HG02642 (cell line): ENCODE results near the gene ASPHD2.

Experiments
- ATAC-seq: cut with Tn5 transposase; IDR thresholded peaks from one replicate; pipeline ENCODE4 v1.9.1; 2021; ENCODE audit warnings: mild to moderate bottlenecking; ENCODE audit not compliant: unreplicated experiment, poor library complexity

ASPHD2 gene

DNA sequence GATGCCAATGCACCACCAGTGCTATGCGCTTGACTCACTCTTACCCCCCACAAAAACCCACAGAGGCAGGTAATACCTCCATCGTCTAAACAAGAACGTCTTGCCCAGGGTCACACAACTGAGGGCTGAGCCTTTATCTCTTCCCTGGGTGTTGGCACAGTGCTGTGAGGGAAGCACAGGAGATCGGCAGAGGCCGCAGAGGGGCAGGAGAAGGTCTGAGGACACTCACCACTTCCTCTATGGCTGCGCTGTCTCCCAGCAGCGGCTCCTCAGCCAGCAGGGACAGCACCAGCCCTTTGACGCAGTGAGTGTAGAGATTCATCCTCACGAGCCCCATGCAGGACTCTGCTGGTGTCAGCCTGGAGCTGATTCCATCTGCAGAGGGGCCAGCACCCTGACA, 34.6 kb downstream of the ASPHD2 start:
- no peak for ATAC-seq

DNA sequence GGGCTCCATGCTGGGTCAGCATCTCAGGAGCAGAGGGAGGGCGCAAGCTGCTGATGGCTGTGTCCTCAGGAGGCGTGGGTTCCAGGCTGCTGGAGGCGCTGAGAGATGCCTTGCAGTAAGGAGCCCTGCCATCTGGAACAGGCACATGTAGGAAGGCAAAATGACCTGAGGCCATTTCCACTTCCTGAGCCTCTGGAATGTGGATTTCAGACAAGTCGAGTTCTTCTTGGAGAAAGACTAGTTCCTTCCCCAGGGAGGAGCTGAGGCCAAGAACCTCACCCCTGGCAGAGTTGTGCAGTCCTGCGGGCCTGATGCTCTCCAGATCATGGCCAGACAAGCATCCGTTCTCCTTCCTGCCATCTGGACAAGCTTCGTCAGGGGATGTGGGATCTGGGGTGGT, 35.3 kb downstream of the ASPHD2 start:
- ATAC-seq: no peak

DNA sequence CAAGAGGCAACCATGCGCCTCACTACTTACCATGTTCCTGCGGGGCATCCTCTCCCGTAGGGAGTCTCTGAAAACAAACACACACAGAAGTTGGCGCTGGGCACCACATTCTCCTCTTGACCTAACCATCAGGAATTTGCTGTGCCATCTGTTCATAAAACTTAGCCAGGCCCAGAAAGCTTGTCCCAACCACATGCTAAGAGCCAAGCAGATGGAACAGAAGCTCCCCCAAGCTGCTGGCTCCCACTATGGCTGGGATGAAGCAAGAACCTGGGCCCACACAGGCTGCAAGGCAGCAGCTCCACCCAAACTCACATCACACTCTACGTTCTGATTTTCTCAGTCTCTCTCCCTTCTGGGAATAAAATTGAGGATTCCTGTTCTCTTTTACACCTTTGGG, 37.1 kb downstream of the ASPHD2 start:
- no peak for ATAC-seq

GRCh38 chr22:26470807-26471206, 41.7 kb downstream of the ASPHD2 start:
- no peak for ATAC-seq

- no peak for ATAC-seq
Observed at GRCh38 chr22:26471522-26471921, 42.5 kb downstream of the ASPHD2 start.

- ATAC-seq: no peak
Observed at GRCh38 chr22:26474682-26475081, 45.6 kb downstream of the ASPHD2 start.

- no peak for ATAC-seq
Observed at GRCh38 chr22:26476705-26477340, 47.8 kb downstream of the ASPHD2 start.

GRCh38 chr22:26477341-26477731, 48.3 kb downstream of the ASPHD2 start:
- ATAC-seq: no peak

- no peak for ATAC-seq
Observed at GRCh38 chr22:26479043-26479791, 50.2 kb downstream of the ASPHD2 start.

DNA sequence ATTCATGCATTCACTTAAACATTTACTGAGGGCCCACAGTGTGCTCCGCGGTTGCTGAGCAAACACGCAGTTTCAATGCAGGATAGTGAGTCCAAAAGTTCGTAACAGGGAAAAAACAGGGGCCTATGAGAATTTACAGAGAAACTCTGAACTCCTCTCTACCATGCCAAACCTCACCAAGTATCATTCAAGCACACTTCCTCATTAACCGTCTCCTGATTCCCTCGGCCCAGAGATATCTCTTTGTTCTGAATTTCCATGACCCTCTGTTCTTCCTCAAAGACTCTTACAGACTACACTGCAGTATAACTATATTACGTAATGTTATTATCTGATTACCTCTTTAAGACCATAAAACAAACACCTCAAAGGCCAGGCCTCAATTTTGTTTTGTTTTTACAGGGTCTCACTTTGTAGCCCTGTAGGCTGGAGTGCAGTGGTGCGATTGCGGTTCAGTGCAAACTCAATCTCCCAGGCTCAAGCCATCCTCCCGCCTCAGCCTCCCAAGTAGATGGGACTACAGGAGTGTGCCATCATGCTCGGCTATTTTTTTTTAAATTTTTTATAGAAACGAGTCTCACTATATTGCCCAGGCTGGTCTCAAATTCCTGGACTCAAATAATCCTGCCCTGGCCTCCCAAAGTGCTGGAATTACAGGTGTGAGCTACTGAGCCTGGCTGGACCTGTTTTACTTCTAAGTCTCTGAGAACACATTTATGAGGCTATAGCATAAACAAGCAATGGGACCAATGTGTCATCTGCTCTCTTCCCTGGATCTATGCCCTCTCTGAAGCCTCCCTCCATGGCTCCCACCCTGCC, 50.9 kb downstream of the ASPHD2 start:
- ATAC-seq: no peak

GRCh38 chr22:26480611-26480932, 51.5 kb downstream of the ASPHD2 start:
- no peak for ATAC-seq

DNA sequence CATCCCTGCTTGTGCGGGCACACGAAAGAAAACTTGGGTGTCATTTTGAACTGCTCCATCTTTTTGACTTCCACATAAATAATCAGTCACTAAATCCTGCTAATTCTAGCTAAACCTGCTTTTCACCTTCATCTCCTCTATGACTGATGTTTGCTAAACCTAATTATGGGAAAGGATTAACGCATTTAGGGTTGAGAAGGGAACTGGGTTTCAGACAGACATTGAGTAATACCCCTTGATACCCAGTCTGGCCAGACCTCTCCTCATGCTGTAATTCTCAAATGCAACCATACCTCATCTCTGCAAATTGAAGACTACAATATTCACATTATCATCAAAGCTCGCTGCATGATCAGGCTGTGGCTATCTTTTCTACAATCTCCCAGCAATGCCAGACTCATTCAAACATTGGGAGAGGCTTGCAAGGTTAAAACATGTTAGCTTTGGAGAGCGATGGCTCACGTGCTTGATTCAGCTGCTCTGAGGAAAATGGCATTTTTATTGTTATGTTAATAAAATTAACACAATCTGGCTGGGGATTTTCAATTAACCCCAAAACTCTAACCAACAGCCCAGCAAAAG, 52.1 kb downstream of the ASPHD2 start:
- ATAC-seq: no peak

GRCh38 chr22:26481694-26482093, 52.6 kb downstream of the ASPHD2 start:
- no peak for ATAC-seq

GRCh38 chr22:26482161-26482560, 53.1 kb downstream of the ASPHD2 start:
- no peak for ATAC-seq

GRCh38 chr22:26483043-26483438, 54.0 kb downstream of the ASPHD2 start:
- ATAC-seq: no peak

GRCh38 chr22:26483439-26484359, 54.6 kb downstream of the ASPHD2 start, which contains the start of the genes HPS4 and SRRD:
TSS of gene HPS4 (minus strand) at chr22:26483783. CDS start at chr22:26481762, 2,021 bp downstream.
TSS of gene SRRD (plus strand) at chr22:26483877. CDS start at chr22:26483891, 14 bp downstream.
- ATAC-seq: peak; percentile 77

GRCh38 chr22:26484360-26484706, 55.3 kb downstream of the ASPHD2 start:
- ATAC-seq: no peak

DNA sequence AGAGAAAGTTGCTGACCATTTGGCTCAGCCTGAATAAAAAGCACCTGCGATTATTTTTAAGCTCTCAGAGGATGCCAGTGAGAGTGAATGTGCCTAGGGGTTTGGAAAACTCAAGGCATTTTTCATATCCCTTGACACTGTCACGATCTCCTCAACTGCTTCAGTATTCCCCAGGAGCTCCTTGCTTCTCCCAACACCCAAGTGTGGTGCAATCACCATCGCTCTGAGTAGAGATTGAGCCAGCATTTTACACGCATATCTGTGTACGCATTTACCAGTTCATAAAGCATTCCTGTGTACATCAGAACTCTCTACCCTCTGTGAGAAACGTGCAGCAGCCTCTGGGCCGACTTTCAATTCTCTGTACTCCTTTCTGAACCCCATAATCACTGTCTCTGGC, 56.0 kb downstream of the ASPHD2 start:
- no peak for ATAC-seq

DNA sequence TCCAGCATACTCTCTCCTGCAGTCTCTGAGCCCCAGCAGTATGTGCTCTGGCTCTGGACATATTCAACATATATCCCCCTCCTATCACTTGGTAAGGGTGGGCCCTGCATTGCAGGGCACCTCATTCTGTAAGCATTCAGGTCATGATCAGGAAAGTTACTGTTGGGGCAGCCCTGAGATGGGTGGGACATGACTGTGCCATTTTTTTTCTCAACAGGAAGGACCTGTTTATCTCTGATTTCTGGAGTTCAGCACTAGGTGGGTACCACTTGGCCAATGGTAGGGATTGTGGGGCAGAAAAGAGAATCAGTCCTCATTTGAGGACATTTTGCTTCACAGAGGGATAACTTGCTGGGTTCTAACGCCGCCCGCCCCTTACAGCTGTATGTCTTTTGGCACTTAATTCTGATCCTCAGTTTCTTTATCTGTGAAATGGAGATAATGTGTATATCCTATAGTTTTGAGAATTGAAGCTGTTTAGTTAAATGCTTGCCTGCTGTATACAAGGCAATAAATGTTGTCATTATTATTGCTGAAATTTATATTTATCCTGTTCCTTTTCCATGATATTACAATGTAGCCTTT, 56.8 kb downstream of the ASPHD2 start:
- no peak for ATAC-seq

DNA sequence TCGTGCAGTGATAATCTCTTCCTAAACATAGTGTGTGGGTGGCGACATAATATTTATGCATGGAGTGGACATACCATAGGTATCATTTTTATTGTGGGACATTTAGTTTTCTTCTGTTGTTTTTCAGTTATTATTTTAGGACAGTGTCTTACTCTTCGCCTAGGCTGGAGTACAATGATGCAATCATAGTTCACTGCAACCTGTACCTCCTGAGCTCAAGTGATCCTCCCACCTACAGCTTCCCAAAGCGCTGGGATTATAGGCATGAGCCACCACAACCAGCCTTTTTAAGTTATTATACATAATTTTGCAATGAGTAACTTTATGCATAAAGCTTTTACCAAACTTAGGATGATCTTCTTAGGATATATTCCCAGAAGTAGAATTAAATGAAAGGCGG, 57.3 kb downstream of the ASPHD2 start:
- no peak for ATAC-seq
